Mammary epithelial cell (primary cell): ENCODE results near the gene EIF1AD.

Experiments
- EZH2 ChIP-seq: IDR thresholded peaks from 2 replicates; pipeline ENCODE4 v1.6.1; 2012; ENCODE audit warnings: low read length, inconsistent platforms, borderline replicate concordance
- TF ChIP-seq, protein P1 (sequence below), 2 donors: IDR thresholded peaks in 1 of 2; conservative IDR thresholded peaks in 1 of 2; 2 replicates each; pipeline ENCODE4 v1.5.1; 2011 to 2012; ENCODE audit warnings: inconsistent platforms in 2 of 2, low read length in 2 of 2, mild to moderate bottlenecking in 2 of 2, control low read depth in 1 of 2, low read depth in 1 of 2; ENCODE audit not compliant: insufficient read depth in 1 of 2; ENCODE audit errors: extremely low read depth in 1 of 2

DNA sequence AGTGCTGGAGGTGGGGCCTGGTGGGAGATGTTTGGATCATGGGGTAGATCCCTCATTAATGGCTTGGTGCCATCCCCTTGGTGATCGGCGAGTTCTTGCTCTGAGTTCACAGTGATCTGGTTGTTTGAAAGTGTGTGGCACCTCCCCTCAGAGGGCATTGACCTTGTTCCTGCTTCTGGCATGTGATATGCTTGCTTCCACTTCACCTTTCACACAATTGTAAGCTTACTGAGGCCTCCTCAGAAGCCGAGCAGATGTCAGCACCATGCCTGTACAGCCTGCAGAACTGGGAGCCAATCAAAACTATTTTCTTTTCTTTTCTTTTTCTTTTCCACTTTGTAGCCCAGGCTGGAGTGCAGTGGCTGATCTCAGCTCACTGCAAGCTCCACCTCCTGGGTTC lies 35.4 kb upstream of the EIF1AD start:
- TF ChIP-seq, protein P1, sequence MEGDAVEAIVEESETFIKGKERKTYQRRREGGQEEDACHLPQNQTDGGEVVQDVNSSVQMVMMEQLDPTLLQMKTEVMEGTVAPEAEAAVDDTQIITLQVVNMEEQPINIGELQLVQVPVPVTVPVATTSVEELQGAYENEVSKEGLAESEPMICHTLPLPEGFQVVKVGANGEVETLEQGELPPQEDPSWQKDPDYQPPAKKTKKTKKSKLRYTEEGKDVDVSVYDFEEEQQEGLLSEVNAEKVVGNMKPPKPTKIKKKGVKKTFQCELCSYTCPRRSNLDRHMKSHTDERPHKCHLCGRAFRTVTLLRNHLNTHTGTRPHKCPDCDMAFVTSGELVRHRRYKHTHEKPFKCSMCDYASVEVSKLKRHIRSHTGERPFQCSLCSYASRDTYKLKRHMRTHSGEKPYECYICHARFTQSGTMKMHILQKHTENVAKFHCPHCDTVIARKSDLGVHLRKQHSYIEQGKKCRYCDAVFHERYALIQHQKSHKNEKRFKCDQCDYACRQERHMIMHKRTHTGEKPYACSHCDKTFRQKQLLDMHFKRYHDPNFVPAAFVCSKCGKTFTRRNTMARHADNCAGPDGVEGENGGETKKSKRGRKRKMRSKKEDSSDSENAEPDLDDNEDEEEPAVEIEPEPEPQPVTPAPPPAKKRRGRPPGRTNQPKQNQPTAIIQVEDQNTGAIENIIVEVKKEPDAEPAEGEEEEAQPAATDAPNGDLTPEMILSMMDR (conservative IDR thresholded peaks at IDR 0.05 in 1 of 2, IDR thresholded peaks at IDR 0.05 in 1 of 2; ENCODE audit: extremely low read depth in 1 of 2, insufficient read depth in 1 of 2, low read depth in 1 of 2, low read length in 2 of 2): no peak
- no peak for TF ChIP-seq EZH2
